GM18867 (cell line): ENCODE measurements around the gene RNF220.

ENCODE experiments used
- ATAC-seq: cut with Tn5 transposase; IDR thresholded peaks from one replicate; pipeline ENCODE4 v1.9.1; 2021; ENCODE audit warnings: mild to moderate bottlenecking, moderate library complexity; ENCODE audit not compliant: unreplicated experiment

The RNF220 gene

DNA sequence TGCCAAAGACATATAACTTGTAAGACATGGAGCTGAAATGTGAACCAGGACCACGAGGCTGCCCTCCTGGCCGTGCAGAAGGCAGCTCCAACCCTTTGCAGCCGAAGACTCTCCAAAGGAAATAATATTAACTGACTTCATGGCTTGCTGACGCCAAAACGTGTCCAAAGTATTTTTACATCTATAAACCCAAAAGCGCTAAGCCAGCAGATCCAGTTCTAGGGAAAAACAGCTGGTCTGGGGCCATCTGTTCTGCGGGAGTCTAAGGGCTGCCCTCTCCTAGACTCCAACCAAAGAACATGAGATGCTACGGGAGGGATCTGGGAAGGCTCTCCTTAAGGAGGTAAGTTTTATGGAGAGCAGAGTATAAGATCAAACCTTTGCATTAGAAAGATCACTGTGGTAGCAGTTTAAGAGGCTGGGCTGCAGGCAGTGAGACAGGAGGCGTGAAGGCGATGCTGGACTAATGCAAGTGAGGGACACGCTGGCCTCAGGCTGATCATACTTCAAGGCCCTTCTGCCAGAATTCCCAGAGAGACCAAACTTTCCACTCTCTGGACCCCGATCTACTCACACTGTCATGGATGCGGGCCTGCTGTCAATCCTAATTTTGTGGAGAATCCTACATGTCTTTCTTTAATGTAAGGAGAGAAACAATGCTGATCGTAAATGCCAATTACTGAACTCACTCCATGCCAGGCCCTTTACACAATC is 268.1 kb downstream of the RNF220 start:
- ATAC-seq = no peak

DNA sequence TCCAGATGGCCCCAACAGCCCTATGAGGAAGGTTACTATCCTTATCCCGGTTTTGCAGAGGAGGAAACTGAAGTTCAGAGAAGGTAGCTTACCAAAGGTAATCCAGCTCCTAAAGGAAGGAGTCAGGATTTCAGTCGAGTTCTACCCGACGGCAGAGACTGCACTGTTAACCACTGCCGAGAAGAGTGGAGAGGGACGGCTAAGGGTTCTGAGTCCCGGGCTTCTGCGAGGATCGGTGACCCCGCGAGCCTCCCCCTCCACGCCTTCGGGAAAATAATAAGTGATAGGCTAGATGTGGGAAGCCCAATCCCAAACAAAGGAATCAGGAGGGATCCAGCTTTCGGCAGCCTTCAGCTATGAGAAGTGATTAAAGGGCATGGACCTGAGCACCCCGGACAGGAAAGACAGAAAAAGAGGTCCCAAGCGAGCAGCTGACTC is 268.6 kb downstream of the RNF220 start:
- peak; percentile 2 for ATAC-seq

DNA sequence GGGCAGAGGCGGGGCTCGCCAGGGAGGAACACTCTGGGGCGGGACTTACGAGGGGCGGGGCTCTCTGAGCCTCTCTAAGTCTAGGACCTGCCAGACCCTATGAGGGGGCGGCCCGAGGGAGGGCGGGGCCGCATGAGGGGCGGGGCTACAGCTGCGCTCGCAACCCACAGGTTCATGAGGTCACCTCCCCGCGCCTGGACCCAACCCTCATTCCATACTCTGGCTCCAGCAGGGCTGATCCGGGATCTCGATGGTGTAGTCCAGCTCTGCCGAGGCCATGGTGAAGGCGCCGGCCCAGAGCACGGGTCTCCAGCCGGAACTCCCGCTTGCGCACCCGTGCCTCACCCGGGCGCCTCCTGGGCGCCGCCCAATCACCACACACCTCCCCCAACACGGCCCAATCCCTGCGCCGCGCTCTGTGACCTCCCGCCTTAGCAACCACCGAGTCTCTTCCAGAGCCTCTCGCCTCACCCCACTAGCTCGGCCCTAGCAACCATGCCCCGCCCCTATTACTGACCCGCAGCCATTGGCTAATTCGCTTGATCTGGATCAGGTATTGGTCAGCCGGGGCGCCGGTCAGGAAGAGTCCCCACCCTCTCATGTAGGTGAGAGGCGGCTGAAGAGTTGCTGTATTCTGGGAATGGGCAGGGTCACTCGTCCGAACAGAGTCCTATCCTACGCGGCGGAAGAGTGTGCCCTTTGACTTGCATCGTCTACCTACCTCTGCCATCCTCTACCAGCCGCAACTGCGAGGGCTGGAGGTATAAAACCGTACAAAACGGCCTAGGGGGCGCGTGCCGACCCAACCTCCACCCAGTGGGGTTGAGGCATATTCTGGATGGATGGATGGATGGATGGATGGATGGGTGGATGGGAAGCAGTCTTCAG is 269.3 kb downstream of the RNF220 start, which contains the start of the genes ARMH1 and TMEM53:
Gene ARMH1, plus strand, starts transcription at position 602 of the 888 bp plus-strand sequence. CDS start 14,984 bp downstream, outside the sequence.
Gene TMEM53, minus strand, starts transcription at position 369 of the 888 bp plus-strand sequence. Its CDS starts 90 bp downstream, at position 279.
- ATAC-seq = peak; percentile 93

DNA sequence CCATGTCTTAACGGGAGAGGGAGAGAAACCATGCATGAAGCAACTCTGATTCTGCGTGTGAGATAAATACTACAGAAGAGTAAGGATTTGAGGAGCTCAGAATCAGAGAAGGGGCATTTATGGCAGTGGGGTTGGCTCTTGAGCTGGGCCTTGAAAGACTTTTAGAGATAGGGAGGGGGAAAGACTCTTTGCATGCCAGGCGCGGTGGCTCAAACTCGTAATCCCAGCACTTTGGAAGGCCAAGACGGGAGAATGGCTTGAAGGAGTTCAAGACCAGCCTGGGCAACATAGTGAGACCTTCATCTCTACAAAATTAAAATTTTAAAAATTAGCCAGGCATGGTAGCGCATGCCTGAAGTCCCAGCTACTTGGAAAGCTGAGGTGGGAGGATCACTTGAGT is 270.1 kb downstream of the RNF220 start:
- ATAC-seq = no peak

DNA sequence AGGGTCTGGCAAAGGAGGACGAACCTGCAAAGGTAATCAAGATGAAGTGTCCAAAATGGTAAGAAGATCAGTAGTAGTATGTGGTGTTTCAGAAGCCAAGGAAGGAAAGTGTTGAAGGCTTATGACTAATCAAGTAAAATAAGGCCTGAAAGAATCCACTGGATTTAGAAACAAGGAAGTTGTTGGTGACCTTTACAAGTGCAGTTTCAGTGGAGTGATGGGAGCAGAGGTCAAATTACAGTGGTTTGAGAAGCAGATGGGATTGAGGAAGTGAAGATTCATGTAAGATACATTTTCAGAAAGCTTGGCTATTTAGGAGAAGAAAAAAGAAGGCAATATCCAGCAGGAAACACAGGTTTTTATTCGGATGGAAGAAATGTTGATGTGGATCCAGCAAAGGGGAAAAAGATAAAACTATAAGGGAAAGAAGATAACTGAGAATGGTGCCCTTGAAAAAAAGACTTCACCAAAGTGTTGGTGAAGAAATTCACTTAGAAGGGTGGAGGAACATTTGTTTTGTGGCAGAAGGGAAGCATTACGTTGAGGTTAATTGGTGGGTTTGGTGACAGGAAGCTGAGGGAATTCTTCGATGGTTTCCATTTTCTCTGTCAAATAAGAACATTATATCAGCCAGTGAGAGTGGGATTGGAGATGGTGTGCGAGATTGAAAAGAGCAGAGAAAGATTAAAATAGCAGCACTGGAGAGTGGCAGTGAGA is 271.6 kb downstream of the RNF220 start:
- ATAC-seq = no peak

DNA sequence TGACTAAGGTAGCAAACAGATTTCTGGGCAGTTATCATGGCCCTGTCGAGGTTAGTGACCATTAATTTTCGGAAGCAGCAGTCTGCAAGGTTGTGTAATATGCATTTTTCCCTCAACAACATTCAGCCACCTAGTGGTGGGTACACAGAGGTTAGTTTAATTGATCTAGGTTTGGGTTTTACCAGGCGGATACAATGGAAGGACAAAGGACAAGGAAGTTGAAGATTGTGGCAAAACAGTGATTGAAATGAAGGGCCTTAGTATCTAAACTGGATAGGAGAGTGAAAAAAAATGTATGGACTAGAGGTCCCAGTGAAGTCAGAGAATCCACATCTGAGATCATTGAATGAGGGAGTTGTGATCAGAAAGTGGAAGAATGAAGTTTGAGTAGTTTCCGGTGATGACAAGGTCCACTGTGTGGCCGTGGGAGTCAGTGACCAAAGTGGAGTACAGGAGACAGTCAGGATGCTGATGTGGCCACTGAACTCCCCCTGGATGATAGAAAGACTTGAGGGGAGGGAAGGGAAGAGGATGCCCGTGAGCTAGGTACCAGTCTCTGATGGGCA is 272.2 kb downstream of the RNF220 start:
- ATAC-seq = no peak

DNA sequence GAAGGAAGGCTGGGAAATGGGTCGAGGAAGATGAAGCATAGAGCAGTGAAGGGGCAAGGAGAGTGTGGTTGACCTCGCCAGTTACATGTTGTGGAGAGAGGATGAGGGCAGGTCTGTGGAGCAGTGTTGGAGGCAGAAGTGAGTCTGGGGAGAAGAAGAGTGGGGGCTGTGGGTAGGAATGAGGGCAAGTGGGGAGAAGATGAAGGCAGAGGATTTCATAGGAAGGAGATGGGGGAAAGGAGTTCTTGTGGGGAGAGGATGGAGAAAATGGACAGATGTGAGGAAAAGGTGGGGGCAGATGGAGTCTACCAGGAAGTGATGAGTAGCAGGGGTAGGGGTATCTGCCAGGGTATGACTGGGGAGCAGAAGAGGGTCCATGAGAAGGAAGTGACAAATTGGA is 273.1 kb downstream of the RNF220 start:
- no peak for ATAC-seq

DNA sequence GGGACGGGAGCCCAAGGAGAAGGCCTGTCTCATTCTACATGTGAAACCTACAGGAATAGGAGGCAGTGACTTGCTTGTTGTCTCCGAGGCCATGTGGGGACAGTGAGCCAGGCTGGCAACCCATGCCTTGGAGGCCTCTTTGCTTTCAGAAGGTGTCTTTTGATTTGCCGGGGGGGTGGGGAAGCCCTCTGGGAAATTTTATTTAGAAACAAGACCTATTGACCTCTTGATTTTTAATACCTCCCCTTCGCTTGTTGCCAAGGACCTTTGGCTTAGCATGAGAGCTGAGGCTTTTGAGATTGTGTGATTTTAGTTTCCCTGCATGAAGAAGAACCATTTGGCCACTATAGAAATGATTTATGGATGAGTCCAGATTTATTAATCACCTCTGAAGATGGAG is 273.6 kb downstream of the RNF220 start:
- ATAC-seq = no peak

DNA sequence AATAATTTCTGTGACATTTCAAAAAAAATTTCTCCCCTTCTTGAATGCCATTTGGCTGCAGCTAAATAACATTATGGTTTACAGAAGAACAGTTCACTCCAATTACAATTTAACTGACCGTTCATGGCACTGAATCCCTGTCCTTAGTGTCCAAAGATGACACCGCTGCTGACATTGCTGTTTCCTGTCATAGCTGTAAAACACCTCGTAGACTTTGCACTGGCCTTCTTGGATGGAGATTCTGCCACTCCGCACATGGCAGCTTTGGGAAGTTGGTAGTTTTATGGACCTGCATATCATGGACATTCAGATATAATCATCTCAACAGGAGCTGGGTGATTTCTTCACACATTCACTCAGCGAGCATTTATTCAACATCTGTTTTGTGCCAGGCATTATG is 274.4 kb downstream of the RNF220 start:
- no peak for ATAC-seq

DNA sequence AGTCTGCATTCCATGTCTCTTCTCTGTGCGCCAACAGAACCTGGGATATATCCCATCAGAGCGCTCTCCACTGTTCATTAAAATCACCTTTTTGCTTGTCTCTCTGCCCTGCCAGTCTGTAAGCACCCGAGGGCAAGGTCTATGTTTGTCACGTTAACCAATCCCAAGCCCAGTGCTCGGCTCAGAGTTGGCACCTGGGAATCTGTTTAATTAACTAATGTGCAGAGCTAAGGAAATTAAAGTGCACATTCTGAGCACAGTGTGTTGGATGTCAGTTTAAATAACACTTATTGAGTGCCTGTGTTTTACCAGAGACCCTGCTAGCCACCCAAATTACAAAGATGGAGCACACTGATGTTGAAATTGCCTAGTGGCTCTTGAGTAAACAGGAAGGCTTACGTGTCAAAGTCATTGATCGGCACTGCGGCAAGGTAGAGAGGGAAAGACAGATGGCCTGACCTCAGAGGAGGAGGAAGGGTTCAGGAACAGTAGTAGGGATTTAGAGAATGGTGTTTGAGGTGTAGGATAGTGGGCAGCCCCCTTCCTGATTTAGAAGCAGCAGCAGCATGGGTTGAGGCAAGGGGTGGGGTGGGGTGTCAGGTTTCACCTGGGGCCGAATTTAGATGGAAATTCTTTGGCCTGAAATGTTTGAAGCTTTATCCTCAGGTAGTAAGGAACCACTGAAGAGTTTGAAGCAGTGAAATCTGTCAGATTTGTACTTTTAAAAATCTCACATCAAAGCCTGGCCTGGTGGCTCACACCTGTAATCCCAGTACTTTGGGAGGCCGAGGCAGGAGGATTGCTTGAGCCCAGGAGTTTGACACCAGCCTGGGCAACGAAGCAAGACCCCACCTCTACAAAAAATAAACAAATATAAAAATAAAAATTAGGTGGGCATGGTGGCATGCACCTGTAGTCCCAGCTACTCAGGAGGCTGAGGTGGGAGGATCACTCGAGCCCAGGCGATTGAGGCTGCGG is 277.1 kb downstream of the RNF220 start:
- no peak for ATAC-seq

DNA sequence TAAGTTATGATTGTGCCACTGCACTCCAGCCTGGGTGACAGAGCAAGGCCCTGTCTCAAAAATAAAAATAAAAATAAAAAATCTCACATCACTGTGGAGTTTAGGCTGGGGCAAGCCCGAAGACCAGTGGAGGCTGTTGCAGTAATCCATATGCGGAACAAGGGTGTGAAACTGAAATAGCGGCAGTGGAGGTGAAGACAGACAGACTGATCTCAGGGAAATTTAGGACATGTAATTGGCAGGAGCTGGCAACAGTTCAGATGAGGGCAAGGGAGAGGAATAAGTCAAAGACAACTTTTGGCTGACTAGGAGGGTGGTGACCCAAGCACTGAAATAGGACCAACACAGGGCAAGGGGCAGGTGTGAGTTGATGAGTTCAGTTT is 277.8 kb downstream of the RNF220 start:
- ATAC-seq = no peak

DNA sequence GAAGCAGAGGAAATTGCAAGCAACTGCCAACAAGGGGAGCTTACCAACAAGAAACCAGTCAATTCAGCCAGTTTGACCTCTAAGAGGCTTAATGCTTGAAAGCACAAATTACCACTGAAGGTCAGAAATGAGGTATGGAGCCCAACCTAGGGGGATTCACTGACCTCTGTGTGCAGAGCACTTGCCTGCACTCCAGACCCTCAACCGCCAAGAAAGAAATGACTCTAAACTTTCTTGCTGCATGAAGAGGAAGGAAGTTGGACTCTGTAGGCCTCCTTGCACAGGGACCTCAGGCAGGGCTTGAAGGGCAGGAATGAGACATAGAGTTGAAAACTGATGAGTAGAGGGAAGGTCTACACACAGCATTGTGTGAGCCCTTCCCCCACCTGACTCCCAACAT is 279.5 kb downstream of the RNF220 start:
- peak; percentile 50 for ATAC-seq

DNA sequence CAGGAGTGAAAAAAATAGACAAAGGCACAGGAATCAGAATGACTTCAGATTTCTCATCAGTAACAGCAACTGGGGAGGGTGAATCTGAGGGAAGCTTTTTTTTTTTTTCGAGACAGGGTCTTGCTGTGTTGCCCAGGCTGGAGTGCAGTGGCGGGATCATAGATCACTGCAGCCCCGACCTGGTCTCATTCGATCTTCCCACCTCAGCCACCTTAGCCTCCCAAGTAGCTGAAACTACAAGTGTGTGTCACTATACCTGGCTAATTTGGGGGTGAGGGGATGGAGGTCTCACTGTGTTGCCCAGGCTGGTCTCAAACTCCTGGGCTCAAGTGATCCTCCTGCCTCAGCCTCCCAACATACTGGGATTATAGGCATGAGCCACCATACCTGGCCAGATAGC is 280.2 kb downstream of the RNF220 start:
- ATAC-seq = no peak

DNA sequence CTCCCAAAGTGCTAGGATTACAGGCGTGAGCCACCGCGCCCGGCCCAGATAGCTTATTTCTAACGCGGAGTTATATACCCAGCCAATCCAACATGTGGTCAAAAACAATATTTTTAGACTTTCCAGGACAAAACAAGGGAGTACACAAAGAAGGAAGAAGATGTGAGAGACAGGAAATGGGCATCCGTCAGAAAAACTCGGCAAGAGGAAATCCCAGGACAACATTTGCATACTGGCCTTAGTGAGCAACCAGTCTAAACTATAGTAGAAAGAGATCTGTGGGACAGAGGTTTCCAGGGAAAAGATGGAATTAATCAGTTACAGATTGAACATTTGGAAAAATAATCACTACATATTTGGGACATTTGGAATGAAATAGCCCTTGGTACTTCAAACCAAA is 280.8 kb downstream of the RNF220 start:
- no peak for ATAC-seq

DNA sequence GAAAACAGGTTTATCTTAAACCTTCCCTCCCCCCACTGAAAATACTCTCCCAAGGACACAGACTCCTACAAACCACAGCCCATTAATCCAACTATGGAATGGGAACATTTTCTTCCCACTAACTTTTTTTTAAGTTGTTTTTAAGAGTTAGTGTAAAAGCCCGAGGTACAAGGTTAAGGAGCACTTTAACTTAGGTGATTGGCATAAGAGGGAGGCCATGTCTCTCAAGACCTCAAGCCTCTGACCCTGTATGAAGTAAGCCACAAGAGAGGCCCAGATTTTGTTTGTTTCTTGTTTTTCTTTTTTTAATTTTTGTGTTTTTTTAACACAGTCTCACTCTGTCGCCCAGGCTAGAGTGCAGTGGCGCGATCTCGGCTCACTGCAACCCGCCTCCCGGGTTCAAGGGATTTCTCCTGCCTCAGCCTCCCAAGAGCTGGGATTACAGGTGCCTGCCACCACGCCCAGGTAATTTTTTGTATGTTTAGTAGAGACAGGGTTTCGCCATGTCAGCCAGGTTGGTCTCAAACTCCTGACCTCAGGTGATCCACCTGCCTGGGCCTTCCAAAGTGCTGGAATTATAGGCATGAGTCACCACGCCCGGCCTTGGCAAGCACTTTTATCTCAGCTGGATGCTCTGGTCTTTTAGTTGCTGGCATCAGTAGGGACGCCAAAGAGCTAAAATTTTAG is 283.8 kb downstream of the RNF220 start:
- ATAC-seq = no peak

DNA sequence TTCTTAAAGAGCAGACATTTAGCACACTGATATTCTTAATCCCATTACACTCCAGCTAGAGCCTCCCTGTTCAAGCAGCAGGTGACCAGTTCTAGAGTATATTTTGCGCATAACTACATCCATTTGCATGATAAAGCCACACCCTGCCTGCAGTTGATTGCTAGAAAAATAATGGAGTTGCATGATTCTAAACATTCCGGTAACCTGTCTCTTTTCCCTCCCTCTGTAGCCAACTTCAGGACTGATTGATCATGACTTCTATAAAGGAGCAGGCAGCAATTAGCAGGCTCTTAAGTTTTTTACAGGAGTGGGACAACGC is 284.4 kb downstream of the RNF220 start:
- no peak for ATAC-seq

DNA sequence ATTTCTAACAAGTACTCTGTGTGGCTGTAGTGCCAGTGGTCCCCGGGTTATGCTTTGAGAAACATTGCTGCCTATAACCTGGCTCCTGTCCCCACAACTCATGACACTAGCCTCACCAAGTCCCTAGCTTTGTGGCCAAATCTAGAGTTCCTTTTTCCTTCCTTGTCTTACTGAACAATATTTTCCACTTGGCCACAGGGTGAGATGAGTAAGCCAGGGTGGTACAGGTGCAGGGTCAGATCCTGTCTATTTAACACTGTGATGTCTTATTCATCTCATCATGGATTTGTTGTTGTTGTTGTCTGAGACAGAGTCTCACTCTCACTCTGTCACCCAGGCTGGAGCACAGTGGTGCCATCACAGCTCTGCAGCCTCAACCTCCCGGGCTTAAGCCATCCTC is 288.1 kb downstream of the RNF220 start:
- ATAC-seq = no peak

DNA sequence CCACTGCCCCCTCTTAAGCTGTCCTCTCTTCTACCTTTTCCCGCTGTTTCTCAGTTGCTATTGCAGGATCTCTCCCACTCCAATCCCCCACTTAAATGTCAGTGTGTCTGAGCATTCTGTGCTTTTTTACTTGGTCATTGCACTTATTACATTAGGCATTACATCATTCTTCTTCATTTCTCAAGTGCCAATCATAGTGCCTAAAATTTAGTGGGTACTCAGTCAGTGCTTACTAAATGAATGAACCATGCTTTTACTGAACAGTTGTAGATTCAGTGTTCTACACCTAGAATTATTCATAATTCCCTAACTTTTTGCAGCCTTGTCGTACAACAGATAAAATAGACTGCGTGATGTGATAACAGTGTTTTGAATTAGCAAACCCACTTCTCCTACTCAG is 288.8 kb downstream of the RNF220 start:
- ATAC-seq = no peak

DNA sequence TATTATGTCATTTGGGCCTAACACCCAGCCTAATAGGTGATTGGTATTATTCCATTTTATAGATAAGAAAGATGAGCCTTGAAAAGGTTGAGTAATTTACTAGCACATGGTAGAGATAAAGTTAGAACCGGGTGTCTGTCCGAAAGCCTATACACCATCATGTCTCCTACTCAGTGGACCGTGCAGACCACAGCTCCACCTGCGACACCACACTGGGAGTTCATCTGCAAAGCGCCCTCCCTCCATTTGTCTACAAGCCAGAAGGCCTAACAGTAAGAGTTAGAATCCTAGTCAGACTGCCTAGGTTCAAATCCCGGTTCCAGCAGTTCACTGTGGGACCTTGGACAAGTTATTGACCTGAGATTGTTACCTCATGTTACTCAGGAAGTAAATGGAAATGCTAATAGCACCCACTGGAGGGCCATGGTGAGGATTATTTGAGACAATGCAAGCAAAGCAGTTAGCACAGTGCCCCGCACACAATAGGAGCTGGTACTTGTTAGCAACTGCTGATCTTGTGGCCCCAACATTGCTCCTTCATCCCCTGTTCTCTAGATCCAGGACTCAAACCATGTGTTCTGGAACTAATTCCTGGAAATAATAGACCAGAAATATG is 289.9 kb downstream of the RNF220 start:
- ATAC-seq = peak; percentile 73
